Mesendoderm (in vitro differentiated cells): Measurements from ENCODE around the gene NDUFAF5.

Experiments
- DNase-seq: peaks from one replicate; pipeline ENCODE4 v3.0.0; 2013
- H2AK5ac ChIP-seq: 2 replicates; pipeline ENCODE4 v1.6.1; 2013; ENCODE audit warnings: low read length, inconsistent platforms
- H2BK120ac ChIP-seq: 2 replicates; pipeline ENCODE4 v1.6.1; 2013; ENCODE audit warnings: low read depth, mild to moderate bottlenecking, low read length, moderate library complexity, mixed read lengths
- H2BK15ac ChIP-seq: replicated peaks from 2 replicates; pipeline ENCODE4 v1.6.1; 2013; ENCODE audit warnings: low read depth, mild to moderate bottlenecking, moderate library complexity
- H2BK5ac ChIP-seq: 2 replicates; pipeline ENCODE4 v1.6.1; 2013; ENCODE audit warnings: low read length, inconsistent platforms
- H3K18ac ChIP-seq: 2 replicates; pipeline ENCODE4 v1.6.1; 2013; ENCODE audit warnings: mild to moderate bottlenecking, low read length, mixed read lengths
- H3K23ac ChIP-seq: one replicate; pipeline ENCODE4 v1.6.1; 2013; ENCODE audit warnings: low read length
- H3K27ac ChIP-seq: 2 replicates; pipeline ENCODE4 v1.5.1; 2013; ENCODE audit warnings: low read depth, mild to moderate bottlenecking, inconsistent platforms, low read length, moderate library complexity
- H3K27me3 ChIP-seq: 2 replicates; pipeline ENCODE4 v1.6.1; 2013; ENCODE audit warnings: low read length, control low read depth, mild to moderate bottlenecking, inconsistent platforms; ENCODE audit not compliant: insufficient read depth, poor library complexity
- H3K36me3 ChIP-seq: 2 replicates; pipeline ENCODE4 v1.6.1; 2013; ENCODE audit warnings: low read length, inconsistent platforms; ENCODE audit not compliant: control insufficient read depth, insufficient read depth
- H3K4ac ChIP-seq: one replicate; pipeline ENCODE4 v1.6.1; 2013; ENCODE audit warnings: low read depth, mild to moderate bottlenecking, low read length, moderate library complexity
- H3K4me1 ChIP-seq: 2 replicates; pipeline ENCODE4 v1.6.1; 2013; ENCODE audit warnings: low read depth, low read length, inconsistent platforms; ENCODE audit not compliant: control insufficient read depth
- H3K4me2 ChIP-seq: 2 replicates; pipeline ENCODE4 v1.6.1; 2013; ENCODE audit warnings: low read length
- H3K4me3 ChIP-seq: 2 replicates; pipeline ENCODE4 v1.5.1; 2013; ENCODE audit warnings: mild to moderate bottlenecking, low read length
- H3K56ac ChIP-seq: one replicate; pipeline ENCODE4 v1.6.1; 2013; ENCODE audit warnings: low read length
- H3K79me1 ChIP-seq: 2 replicates; pipeline ENCODE4 v1.6.1; 2013; ENCODE audit warnings: low read length, inconsistent platforms
- H3K79me2 ChIP-seq: 2 replicates; pipeline ENCODE4 v1.6.1; 2013; ENCODE audit warnings: mild to moderate bottlenecking, low read length; ENCODE audit not compliant: control insufficient read depth, insufficient read depth
- H3K9ac ChIP-seq: 2 replicates; pipeline ENCODE4 v1.6.1; 2013; ENCODE audit warnings: low read length, inconsistent platforms
- H4K5ac ChIP-seq: one replicate; pipeline ENCODE4 v1.6.1; 2013; ENCODE audit warnings: low read length
- H4K8ac ChIP-seq: one replicate; pipeline ENCODE4 v1.6.1; 2013; ENCODE audit warnings: low read depth, mild to moderate bottlenecking, control low read depth, low read length, moderate library complexity
- WGBS: extraction: QIAGEN DNeasy Blood & Tissue Kit; methylation state at CpG from one replicate; pipeline ENCODE4 v1.1.7; 2013; ENCODE audit warnings: low lambda C conversion rate, missing lambda C conversion rate; ENCODE audit not compliant: insufficient coverage; ENCODE audit errors: extremely low coverage; 5-methylcytosine and 5-hydroxymethylcytosine counted together

The NDUFAF5 gene

GRCh38 chr20:13741879-13742278, 42.9 kb upstream of the NDUFAF5 start:
- Histone ChIP-seq H2BK120ac (no peak overlapping the region), H3K4me1 (no peaks in the 10 kb centered on the region), H3K18ac (no peak overlapping the region), H3K4ac (no peak overlapping the region), H3K79me1 (peaks cover 4% of the 10 kb centered on the region), H2AK5ac (no peak overlapping the region), H3K4me2 (no peak overlapping the region), H3K56ac (no peak overlapping the region), H3K36me3 (no peaks in the 10 kb centered on the region), H2BK15ac (no peak overlapping the region), H3K79me2 (no peaks in the 10 kb centered on the region), H3K9ac (no peak overlapping the region), H2BK5ac (no peak overlapping the region), H4K5ac (no peak overlapping the region), H3K4me3 (no peak overlapping the region), H3K27ac (no peak overlapping the region), H3K23ac (no peak overlapping the region), H3K27me3 (no peaks in the 10 kb centered on the region), H4K8ac (no peak overlapping the region)
- WGBS = no CpG with 5 or more reads among the region's 6 CpGs
- no peak for DNase-seq

- Histone ChIP-seq H3K79me2 (no peaks in the 10 kb centered on the region), H2BK120ac (no peak overlapping the region), H3K27ac (no peak overlapping the region), H3K4me1 (no peaks in the 10 kb centered on the region), H3K4me2 (no peak overlapping the region), H3K4ac (no peak overlapping the region), H3K56ac (no peak overlapping the region), H4K8ac (no peak overlapping the region), H4K5ac (no peak overlapping the region), H3K36me3 (no peaks in the 10 kb centered on the region), H2BK5ac (no peak overlapping the region), H3K27me3 (no peaks in the 10 kb centered on the region), H3K18ac (no peak overlapping the region), H2BK15ac (no peak overlapping the region), H3K4me3 (no peak overlapping the region), H2AK5ac (no peak overlapping the region), H3K23ac (no peak overlapping the region), H3K9ac (no peak overlapping the region), H3K79me1 (peaks cover 2% of the 10 kb centered on the region)
- no CpG with 5 or more reads among the region's 1 CpG for WGBS
- DNase-seq = no peak
Measured at GRCh38 chr20:13744352-13744751, 40.5 kb upstream of the NDUFAF5 start.

- no peak overlapping the region for H2BK120ac ChIP-seq
- H2BK5ac ChIP-seq = no peak overlapping the region
- H3K27ac ChIP-seq = no peak overlapping the region
- H3K79me2 ChIP-seq = no peaks in the 10 kb centered on the region
- H3K27me3 ChIP-seq = no peaks in the 10 kb centered on the region
- H3K18ac ChIP-seq = no peak overlapping the region
- DNase-seq = no peak
- H4K8ac ChIP-seq = no peak overlapping the region
- H3K23ac ChIP-seq = no peak overlapping the region
- H3K4me3 ChIP-seq = no peak overlapping the region
- no peaks in the 10 kb centered on the region for H3K4me1 ChIP-seq
- no peak overlapping the region for H2AK5ac ChIP-seq
- no peak overlapping the region for H3K9ac ChIP-seq
- peaks cover 2% of the 10 kb centered on the region for H3K79me1 ChIP-seq
- no peak overlapping the region for H2BK15ac ChIP-seq
- no peak overlapping the region for H4K5ac ChIP-seq
- H3K56ac ChIP-seq = no peak overlapping the region
- no peaks in the 10 kb centered on the region for H3K36me3 ChIP-seq
- no peak overlapping the region for H3K4me2 ChIP-seq
- no CpG with 5 or more reads among the region's 2 CpGs for WGBS
- H3K4ac ChIP-seq = no peak overlapping the region
Measured at GRCh38 chr20:13745784-13746183, 39.0 kb upstream of the NDUFAF5 start.

GRCh38 chr20:13749811-13750210, 35.0 kb upstream of the NDUFAF5 start:
- Histone ChIP-seq H3K9ac (no peak overlapping the region), H2BK120ac (no peak overlapping the region), H3K56ac (no peak overlapping the region), H3K18ac (no peak overlapping the region), H2AK5ac (no peak overlapping the region), H2BK5ac (no peak overlapping the region), H3K36me3 (peaks cover 2% of the 10 kb centered on the region), H3K27me3 (no peaks in the 10 kb centered on the region), H3K4me3 (no peak overlapping the region), H3K4ac (no peak overlapping the region), H3K27ac (no peak overlapping the region), H3K4me1 (no peaks in the 10 kb centered on the region), H3K4me2 (no peak overlapping the region), H2BK15ac (no peak overlapping the region), H4K8ac (no peak overlapping the region), H3K23ac (no peak overlapping the region), H4K5ac (no peak overlapping the region), H3K79me2 (no peaks in the 10 kb centered on the region), H3K79me1 (no peaks in the 10 kb centered on the region)
- no peak for DNase-seq
- WGBS = no CpG with 5 or more reads among the region's 3 CpGs

- Histone ChIP-seq H3K79me1 (no peaks in the 10 kb centered on the region), H3K27ac (no peak overlapping the region), H2AK5ac (no peak overlapping the region), H3K23ac (no peak overlapping the region), H2BK15ac (no peak overlapping the region), H3K36me3 (peaks cover 2% of the 10 kb centered on the region), H4K8ac (no peak overlapping the region), H3K56ac (no peak overlapping the region), H3K4me1 (no peaks in the 10 kb centered on the region), H2BK5ac (no peak overlapping the region), H3K4me3 (no peak overlapping the region), H3K79me2 (no peaks in the 10 kb centered on the region), H3K4ac (no peak overlapping the region), H3K27me3 (no peaks in the 10 kb centered on the region), H4K5ac (no peak overlapping the region), H3K9ac (no peak overlapping the region), H2BK120ac (no peak overlapping the region), H3K18ac (no peak overlapping the region), H3K4me2 (no peak overlapping the region)
- no peak for DNase-seq
- WGBS = no CpG with 5 or more reads among the region's 2 CpGs
Measured at GRCh38 chr20:13753436-13754036, 31.3 kb upstream of the NDUFAF5 start.

GRCh38 chr20:13755809-13756208, 29.0 kb upstream of the NDUFAF5 start:
- no peaks in the 10 kb centered on the region for H3K4me1 ChIP-seq
- no peak overlapping the region for H2BK120ac ChIP-seq
- no peak overlapping the region for H3K23ac ChIP-seq
- no peak overlapping the region for H3K4ac ChIP-seq
- H3K4me2 ChIP-seq = no peak overlapping the region
- H3K79me1 ChIP-seq = no peaks in the 10 kb centered on the region
- no peaks in the 10 kb centered on the region for H3K27me3 ChIP-seq
- no peaks in the 10 kb centered on the region for H3K79me2 ChIP-seq
- H2BK15ac ChIP-seq = no peak overlapping the region
- H3K18ac ChIP-seq = no peak overlapping the region
- WGBS = no CpG with 5 or more reads among the region's 5 CpGs
- H2AK5ac ChIP-seq = no peak overlapping the region
- H3K27ac ChIP-seq = no peak overlapping the region
- no peak overlapping the region for H3K4me3 ChIP-seq
- no peak overlapping the region for H4K8ac ChIP-seq
- H3K56ac ChIP-seq = no peak overlapping the region
- peaks cover 2% of the 10 kb centered on the region for H3K36me3 ChIP-seq
- H4K5ac ChIP-seq = no peak overlapping the region
- DNase-seq = no peak
- no peak overlapping the region for H3K9ac ChIP-seq
- H2BK5ac ChIP-seq = no peak overlapping the region
